A549 treated with Mapracorat at 1 μM for 4 hours (cell line): ENCODE results near the gene DYTN. TPM values are rescaled to one million over a fixed set of nuclear protein-coding genes. Genes with fewer than 3 reads are reported as not detected.

Experiments used
- total RNA-seq: library from RNA; stranded (reverse); fragments of 200-300 nt; extraction: Qiagen RNA extraction; gene quantifications from 5 replicates; pipeline ENCODE4 v1.2.3, GENCODE V29; 2022

The DYTN gene, protein sequence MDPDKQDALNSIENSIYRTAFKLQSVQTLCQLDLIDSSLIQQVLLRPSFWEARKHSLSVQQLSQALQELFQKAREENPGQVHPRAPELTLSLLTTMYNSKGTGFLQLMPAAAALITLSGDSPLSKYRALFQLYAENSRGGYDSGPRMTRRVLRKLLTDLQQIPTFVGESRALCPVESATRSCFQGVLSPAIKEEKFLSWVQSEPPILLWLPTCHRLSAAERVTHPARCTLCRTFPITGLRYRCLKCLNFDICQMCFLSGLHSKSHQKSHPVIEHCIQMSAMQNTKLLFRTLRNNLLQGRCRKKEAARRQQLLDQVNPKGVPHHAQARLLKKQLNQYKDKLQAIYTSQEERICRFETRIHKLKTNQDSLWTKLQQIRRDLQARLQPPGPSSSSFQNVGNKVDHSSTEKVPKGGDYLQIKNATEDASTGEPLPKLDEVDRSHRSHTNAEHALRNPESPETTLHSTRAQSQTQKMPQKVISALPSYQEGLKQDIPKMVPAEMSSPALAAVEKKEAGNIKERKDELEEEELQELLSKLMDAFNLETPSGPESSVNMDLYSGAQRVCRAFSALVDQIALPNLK
- not detected in 5 replicates for total RNA-seq

DNA sequence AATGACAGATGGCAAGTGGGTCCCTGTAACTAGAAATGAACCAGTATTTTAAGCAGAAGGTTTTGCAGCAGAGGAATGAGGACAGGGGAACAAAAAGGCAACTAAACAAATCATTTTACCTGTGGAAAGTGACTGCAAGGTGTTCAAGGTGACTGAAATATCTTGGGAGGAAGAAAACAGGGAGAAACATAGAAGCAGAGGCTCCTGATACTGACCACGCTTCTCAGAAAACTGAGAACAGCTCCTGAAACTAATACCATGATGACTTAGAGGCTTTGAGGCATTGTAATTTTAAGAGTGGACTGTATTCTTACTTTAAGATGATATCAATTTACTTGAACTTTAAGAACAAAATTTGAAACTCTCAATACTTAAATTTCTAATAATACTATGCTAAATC lies at the start of gene DYTN:
Gene DYTN (minus strand): TSS at position 101 of the 400 bp plus-strand sequence. CDS start 117 bp downstream, outside the sequence.

DNA sequence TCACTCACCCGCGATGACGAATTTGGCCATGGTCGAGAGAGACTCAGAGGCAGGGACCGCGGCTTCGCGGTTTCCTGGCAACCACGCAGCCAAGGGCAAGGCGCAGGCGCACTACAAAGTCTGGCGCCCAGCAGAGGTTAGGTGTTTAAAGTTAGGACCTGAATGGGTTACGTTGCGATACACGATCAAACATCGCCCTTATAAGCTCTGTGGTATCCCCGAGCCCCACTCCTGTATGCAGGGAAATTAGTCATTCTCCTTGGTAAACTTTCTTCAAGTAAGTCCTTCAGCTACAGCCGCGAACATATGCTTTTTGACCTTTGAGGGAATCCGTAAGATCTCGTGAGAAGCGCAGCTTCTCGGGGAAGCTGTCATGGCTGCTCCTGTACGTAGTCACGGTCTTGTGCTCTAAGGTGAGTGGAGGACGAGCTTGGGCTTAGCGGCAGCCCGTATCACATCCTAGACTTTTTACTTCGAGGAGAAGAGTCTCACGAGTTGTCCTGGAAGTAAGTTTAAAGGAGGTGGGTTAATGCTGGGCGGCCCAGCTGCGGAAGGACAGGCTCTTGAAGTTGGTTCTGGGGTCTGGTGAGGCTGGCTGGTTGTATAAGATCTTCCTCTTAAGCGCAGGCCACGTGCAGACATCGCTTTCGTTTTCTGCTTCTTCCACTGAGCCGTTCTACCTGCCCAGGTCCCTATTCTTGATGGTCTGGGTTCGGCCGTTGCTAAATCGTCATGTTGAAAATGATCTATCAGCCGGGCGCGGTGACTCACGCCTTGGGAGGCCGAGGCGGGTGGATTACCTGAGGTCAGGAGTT lies 47.3 kb upstream of the DYTN start, which contains the start of the genes FASTKD2 and MDH1B:
Gene FASTKD2 (plus strand): TSS at position 365 of the 815 bp plus-strand sequence. CDS start 1,088 bp downstream, outside the sequence.
Gene MDH1B (minus strand): TSS at position 87 of the 815 bp plus-strand sequence. CDS start 57 bp downstream, at position 30.

DNA sequence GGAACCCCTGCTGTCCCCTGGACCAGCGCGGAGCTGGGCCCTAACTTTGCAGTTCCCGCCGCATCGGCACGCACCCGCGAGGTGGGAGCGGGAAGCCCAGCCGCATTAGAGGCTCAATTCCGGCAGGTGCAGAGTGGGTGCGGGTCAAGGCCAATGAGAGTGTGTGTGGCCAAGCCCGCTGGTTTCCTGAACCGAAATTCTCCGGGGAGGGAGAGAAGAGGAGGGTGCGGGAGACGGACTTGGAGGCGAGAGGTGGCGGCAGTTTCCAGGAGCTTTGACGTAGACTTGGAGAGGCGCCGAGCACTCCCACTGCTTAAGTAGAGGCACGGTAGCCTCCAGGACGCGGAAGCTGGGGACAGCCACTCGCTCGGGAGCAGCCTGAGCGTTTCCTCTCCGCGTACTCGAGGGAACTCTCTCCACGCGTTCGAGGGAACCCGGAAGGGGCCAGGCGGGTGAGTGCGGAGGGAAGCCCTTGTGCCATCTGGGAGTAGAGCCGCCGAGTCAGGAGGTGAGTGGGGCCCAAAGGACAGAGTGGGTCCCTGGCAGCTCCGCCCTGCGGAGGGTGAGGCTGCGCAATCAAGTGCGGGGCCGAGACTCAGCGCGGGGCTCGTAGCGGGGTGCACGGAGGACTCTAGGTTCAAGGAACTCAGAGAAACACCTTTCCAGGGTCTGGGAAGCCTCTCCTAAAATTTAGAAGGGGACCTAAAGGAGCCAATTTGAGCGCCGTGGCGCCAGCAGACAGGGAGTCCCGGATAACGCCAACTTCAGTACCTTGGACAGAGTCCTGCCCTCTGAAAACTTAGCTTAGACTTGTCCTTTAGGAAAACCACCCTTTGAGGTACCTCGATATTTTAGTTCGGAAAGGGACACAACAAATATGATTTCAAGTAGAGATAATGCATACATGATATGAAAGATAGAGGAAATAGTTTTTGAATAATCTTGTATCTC lies 75.8 kb downstream of the DYTN start, which contains the start of gene FAM237A:
Gene FAM237A (plus strand): TSS at position 413 of the 951 bp plus-strand sequence. CDS start 1,750 bp downstream, outside the sequence.

Other genes starting within 250 kb of the DYTN start
- gene FAM237A, start 75.9 kb downstream of the DYTN start, total RNA-seq: not detected in 5 replicates
- gene MDH1B, start 46.9 kb upstream of the DYTN start, total RNA-seq: 1.4 to 2.0 TPM (median 1.7 TPM) in 5 replicates
- gene FASTKD2, start 47.2 kb upstream of the DYTN start, total RNA-seq: 29.1 to 37.1 TPM (median 33.0 TPM) in 5 replicates
- gene CPO, start 221.1 kb upstream of the DYTN start, total RNA-seq: 0.11 to 0.13 TPM in 2 of 5 replicates, not detected in the others